ENCODE data around the gene RNF157.

The RNF157 gene

GRCh38 chr17:76138896-76139752 is 101.2 kb downstream of the RNF157 start:
- TF ChIP-seq, protein P1, sequence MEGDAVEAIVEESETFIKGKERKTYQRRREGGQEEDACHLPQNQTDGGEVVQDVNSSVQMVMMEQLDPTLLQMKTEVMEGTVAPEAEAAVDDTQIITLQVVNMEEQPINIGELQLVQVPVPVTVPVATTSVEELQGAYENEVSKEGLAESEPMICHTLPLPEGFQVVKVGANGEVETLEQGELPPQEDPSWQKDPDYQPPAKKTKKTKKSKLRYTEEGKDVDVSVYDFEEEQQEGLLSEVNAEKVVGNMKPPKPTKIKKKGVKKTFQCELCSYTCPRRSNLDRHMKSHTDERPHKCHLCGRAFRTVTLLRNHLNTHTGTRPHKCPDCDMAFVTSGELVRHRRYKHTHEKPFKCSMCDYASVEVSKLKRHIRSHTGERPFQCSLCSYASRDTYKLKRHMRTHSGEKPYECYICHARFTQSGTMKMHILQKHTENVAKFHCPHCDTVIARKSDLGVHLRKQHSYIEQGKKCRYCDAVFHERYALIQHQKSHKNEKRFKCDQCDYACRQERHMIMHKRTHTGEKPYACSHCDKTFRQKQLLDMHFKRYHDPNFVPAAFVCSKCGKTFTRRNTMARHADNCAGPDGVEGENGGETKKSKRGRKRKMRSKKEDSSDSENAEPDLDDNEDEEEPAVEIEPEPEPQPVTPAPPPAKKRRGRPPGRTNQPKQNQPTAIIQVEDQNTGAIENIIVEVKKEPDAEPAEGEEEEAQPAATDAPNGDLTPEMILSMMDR (conservative IDR thresholded peaks at IDR 0.05; ENCODE audit: low read depth, low read length): no peak
- H3K4me3 ChIP-seq (ENCODE audit: low read length): no peak overlapping the region
- DNase-seq (ENCODE audit: low read depth): no peak

DNA sequence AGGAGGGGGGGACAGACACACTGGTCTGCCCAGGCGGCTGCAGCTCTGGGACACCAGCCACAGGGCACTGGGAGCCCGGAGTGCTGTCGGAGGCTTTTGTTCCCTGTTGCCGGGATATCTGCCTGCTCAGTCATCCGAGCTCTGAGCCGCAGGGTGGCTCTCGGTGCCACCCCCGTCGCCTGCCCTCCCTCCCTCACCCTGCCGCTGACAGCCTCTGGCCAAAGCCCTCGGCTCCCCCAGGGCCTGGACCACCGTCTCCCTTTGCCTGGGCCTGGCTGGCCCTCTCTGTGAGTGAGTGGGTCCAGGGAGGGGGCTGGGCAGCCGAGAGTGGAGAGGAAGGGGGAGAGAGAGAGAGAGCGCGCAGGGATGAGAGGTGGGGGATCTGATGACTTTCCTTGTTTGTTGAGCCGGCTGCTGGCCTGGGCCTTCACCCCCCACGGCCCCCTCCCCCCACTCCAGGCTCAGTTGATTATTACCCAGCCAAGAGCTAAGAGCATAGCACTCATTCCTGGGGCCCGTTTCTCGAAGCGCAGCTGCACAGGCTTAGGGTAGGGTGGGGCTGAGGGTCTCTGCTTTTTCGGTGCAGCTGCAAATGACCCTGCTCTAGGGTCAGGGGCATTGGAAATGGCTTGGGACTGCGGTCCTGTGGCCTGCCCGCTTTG is 101.9 kb downstream of the RNF157 start:
- no peak for DNase-seq (ENCODE audit: low read depth)
- TF ChIP-seq, protein P1 (conservative IDR thresholded peaks at IDR 0.05; ENCODE audit: low read depth, low read length): no peak
- no peak overlapping the region for H3K4me3 ChIP-seq (ENCODE audit: low read length)

DNA sequence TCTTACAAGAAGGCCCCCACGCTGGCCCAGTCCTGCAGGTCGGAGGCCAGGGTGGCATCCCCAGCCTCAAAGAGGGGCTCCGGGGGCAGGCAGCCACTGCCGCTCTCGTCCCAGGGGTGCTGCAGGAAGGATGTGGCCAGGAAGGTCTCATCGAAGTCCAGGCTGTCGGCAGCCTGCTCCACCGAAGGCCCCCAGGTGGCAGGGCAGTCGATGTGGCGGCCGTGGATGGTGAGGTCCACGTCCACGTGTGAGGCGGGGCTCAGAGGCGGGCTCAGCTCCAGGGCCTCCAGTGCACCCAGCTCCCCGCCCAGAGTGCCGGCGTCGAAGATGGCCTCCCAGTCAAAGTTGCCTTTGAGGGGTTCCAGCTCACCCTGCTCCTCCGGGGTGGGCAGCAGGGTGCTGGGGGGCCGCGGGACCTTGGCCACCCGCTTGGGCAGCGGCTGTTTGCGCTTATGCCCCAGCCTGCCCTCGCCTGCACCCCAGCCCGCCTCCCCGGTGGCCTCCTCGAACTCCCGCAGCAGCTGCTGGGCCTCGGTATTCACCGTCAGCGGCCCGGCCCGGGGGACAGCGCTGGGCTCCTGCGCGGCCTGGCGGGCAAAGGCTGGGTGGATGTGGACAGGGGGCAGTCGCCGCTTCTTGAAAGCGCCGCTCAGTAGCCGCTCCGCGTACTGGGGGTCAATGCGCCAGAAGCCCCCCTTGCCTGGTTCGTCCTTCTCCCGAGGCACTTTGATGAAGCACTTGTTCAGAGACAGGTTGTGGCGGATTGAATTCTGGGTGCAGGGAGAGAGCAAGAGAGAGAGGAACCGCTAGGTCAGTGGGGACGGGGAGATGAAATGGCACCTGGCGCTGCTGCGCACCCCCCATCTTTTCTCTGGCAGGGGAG is 102.7 kb downstream of the RNF157 start:
- H3K4me3 ChIP-seq (ENCODE audit: low read length): no peak overlapping the region
- DNase-seq (ENCODE audit: low read depth): no peak
- TF ChIP-seq, protein P1 (conservative IDR thresholded peaks at IDR 0.05; ENCODE audit: low read depth, low read length): no peak

- H3K4me3 ChIP-seq (ENCODE audit: low read length): no peak overlapping the region
- DNase-seq (ENCODE audit: low read depth): no peak
- TF ChIP-seq, protein P1 (conservative IDR thresholded peaks at IDR 0.05; ENCODE audit: low read depth, low read length): no peak
Measured at GRCh38 chr17:76137001-76137350, 103.3 kb downstream of the RNF157 start.

DNA sequence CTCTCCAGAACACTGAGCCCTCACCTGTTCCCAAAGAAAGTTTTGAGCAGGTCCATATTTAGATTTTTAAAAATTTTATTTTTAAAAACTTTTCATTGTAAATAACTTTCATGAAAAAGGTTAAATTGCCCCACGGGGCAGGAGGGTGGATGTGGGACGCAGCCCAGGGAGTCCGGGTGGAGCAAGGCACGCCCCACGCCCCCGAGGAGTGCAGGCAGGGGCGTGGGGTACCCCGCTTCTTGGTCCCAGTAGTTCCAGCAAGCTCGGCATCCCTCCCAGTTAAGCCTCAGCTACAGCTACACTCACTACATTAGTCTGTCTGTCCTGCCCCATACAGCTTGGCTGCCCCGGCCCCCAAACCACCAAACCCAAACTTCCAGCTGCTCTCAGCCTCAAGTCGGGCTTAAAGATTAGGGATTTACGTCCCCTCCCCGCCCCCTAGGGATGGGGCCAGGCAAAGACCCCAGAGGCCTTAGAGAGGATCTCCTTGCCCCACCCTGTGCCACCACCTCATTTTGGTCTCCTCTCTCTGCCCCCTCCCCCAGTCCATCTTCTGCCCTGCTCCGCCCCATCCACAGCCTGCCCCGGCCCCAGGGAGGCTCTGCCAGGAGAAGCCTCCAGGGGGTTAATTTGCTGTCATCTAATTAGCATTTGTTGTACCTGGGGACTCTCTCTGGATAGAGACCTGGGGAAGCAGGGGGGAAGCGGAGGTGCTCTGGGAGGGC is 103.9 kb downstream of the RNF157 start:
- DNase-seq (ENCODE audit: low read depth): no peak
- H3K4me3 ChIP-seq (ENCODE audit: low read length): no peak overlapping the region
- TF ChIP-seq, protein P1 (conservative IDR thresholded peaks at IDR 0.05; ENCODE audit: low read depth, low read length): no peak

DNA sequence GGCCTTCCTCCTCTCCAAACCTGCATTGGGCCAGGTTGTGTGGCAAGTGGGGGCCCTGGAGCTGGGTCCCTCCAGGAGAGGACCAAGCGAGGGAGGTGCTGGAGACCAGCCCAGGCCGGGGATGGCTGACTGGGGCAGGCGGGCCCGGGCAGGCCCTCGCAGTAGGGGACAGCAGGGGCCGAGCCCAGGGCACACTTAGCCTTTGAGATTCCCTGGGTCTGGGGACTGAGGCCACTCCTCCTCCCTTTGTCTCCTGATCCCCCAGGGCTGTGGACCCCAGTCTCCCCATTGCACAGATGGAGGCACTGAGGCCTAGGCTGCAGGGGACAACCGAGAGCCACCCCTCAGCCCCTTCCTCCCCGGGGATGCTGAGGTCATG is 104.5 kb downstream of the RNF157 start:
- TF ChIP-seq, protein P1 (conservative IDR thresholded peaks at IDR 0.05; ENCODE audit: low read depth, low read length): no peak
- H3K4me3 ChIP-seq (ENCODE audit: low read length): no peak overlapping the region
- DNase-seq (ENCODE audit: low read depth): no peak
